Liver (tissue), 9 donors: Measurements from ENCODE around the gene KAZN. TPM values are rescaled to one million over a fixed set of nuclear protein-coding genes. Genes with fewer than 3 reads are reported as not detected.

ENCODE experiments used
- DNase-seq: peaks from one replicate; pipeline ENCODE4 v3.0.0-alpha.2; 2017; ENCODE audit warnings: low spot score
- H3K27ac ChIP-seq, 2 donors: one replicate each; pipeline ENCODE4 v1.7.0; 2013; ENCODE audit warnings: inconsistent platforms in 2 of 2, low read length in 2 of 2, control low read depth in 1 of 2, low read depth in 1 of 2, mild to moderate bottlenecking in 1 of 2
- H3K27me3 ChIP-seq, 4 donors: one replicate each; pipeline versions ENCODE4 v1.6.1 to v1.7.0; 2013; ENCODE audit warnings: low read length in 3 of 4, inconsistent platforms in 1 of 4, mild to moderate bottlenecking in 1 of 4, moderate library complexity in 1 of 4; ENCODE audit not compliant: control insufficient read depth in 4 of 4, insufficient read depth in 4 of 4
- H3K36me3 ChIP-seq, 4 donors: one replicate each; pipeline versions ENCODE4 v1.6.1 to v1.7.0; 2013; ENCODE audit warnings: low read length in 3 of 4, mild to moderate bottlenecking in 3 of 4, low read depth in 1 of 4, moderate library complexity in 1 of 4; ENCODE audit not compliant: control insufficient read depth in 4 of 4, insufficient read depth in 3 of 4
- H3K4me1 ChIP-seq, 4 donors: one replicate each; pipeline versions ENCODE4 v1.6.1 to v1.7.0; 2013; ENCODE audit warnings: low read length in 3 of 4, mild to moderate bottlenecking in 3 of 4, moderate library complexity in 1 of 4; ENCODE audit not compliant: control insufficient read depth in 4 of 4, insufficient read depth in 4 of 4
- H3K4me3 ChIP-seq, 3 donors: one replicate each; pipeline versions ENCODE4 v1.6.1 to v1.7.0; 2013; ENCODE audit warnings: low read length in 3 of 3, control low read depth in 1 of 3, low read depth in 1 of 3, mild to moderate bottlenecking in 1 of 3
- H3K9ac ChIP-seq, 2 donors: one replicate each; pipeline ENCODE4 v1.7.0; 2013; ENCODE audit warnings: low read length in 2 of 2, mild to moderate bottlenecking in 2 of 2, moderate library complexity in 2 of 2, control low read depth in 1 of 2, low read depth in 1 of 2
- H3K9me3 ChIP-seq, 4 donors: one replicate each; pipeline versions ENCODE4 v1.6.1 to v1.7.0; 2013; ENCODE audit warnings: low read length in 3 of 4; ENCODE audit not compliant: control insufficient read depth in 4 of 4
- ATF3 ChIP-seq: IDR thresholded peaks from 2 replicates; pipeline ENCODE4 v1.6.1; 2016; ENCODE audit warnings: antibody characterized with exemption
- CTCF ChIP-seq: fragments of 150-350 bp; IDR thresholded peaks from 2 replicates; pipeline ENCODE4 v1.5.1; 2017; ENCODE audit warnings: improper control_type of control experiment, low read depth, low read length; ENCODE audit not compliant: missing input control
- EGR1 ChIP-seq, 2 donors: IDR thresholded peaks; 2 replicates each; pipeline ENCODE4 v1.6.1; 2016 to 2018; ENCODE audit warnings: antibody characterized with exemption in 2 of 2, low read depth in 2 of 2
- FOXA1 ChIP-seq: IDR thresholded peaks from 2 replicates; pipeline ENCODE4 v1.6.1; 2016; ENCODE audit warnings: antibody characterized with exemption
- FOXA2 ChIP-seq: IDR thresholded peaks from 2 replicates; pipeline ENCODE4 v1.6.1; 2016; ENCODE audit warnings: antibody characterized with exemption
- GABPA ChIP-seq, 2 donors: IDR thresholded peaks in 1 of 2; conservative IDR thresholded peaks in 1 of 2; 2 replicates each; pipeline ENCODE4 v1.6.1; 2016; ENCODE audit warnings: antibody characterized with exemption in 2 of 2, mild to moderate bottlenecking in 1 of 2, moderate library complexity in 1 of 2
- HNF4A ChIP-seq, 2 donors: conservative IDR thresholded peaks; 2 replicates each; pipeline ENCODE4 v1.6.1; 2016; ENCODE audit warnings: antibody characterized with exemption in 2 of 2, mild to moderate bottlenecking in 2 of 2
- HNF4G ChIP-seq: IDR thresholded peaks from 2 replicates; pipeline ENCODE4 v1.6.1; 2016; ENCODE audit warnings: antibody characterized with exemption
- JUND ChIP-seq, 2 donors: IDR thresholded peaks; 2 replicates each; pipeline ENCODE4 v1.6.1; 2016; ENCODE audit warnings: antibody characterized with exemption in 2 of 2
- MAX ChIP-seq: IDR thresholded peaks from 2 replicates; pipeline ENCODE4 v1.6.1; 2016; ENCODE audit warnings: antibody characterized with exemption
- NR2F2 ChIP-seq: IDR thresholded peaks from 2 replicates; pipeline ENCODE4 v1.6.1; 2016; ENCODE audit warnings: antibody characterized with exemption
- RAD21 ChIP-seq, 2 donors: IDR thresholded peaks; 2 replicates each; pipeline ENCODE4 v1.6.1; 2016; ENCODE audit warnings: antibody characterized with exemption in 2 of 2, mild to moderate bottlenecking in 2 of 2
- REST ChIP-seq: IDR thresholded peaks from 2 replicates; pipeline ENCODE4 v1.6.1; 2016; ENCODE audit warnings: antibody characterized with exemption, mild to moderate bottlenecking
- RXRA ChIP-seq, 2 donors: IDR thresholded peaks; 2 replicates each; pipeline ENCODE4 v1.6.1; 2017 to 2018; ENCODE audit warnings: antibody characterized with exemption in 2 of 2, mild to moderate bottlenecking in 1 of 2
- SP1 ChIP-seq: IDR thresholded peaks from 2 replicates; pipeline ENCODE4 v1.6.1; 2018; ENCODE audit warnings: antibody characterized with exemption, mild to moderate bottlenecking
- TAF1 ChIP-seq: conservative IDR thresholded peaks from 2 replicates; pipeline ENCODE4 v1.6.1; 2016; ENCODE audit warnings: antibody characterized with exemption, mild to moderate bottlenecking
- YY1 ChIP-seq: IDR thresholded peaks from 2 replicates; pipeline ENCODE4 v1.6.1; 2016; ENCODE audit warnings: antibody characterized with exemption, mild to moderate bottlenecking
- ZBTB33 ChIP-seq: IDR thresholded peaks from 2 replicates; pipeline ENCODE4 v1.6.1; 2016; ENCODE audit warnings: antibody characterized with exemption
- WGBS: extraction: QIAGEN DNeasy Blood & Tissue Kit; methylation state at CpG from one replicate; pipeline ENCODE4 v1.1.7; 2013; 5-methylcytosine and 5-hydroxymethylcytosine counted together
- polyA plus RNA-seq, 2 donors: library from polyadenylated mRNA; stranded (reverse) in 1 of 2; unstranded in 1 of 2; fragments of 200-250 nt in 1 of 2; fragments of >200 nt in 1 of 2; fragmentation: Nextera tagmentation in 1 of 2; extraction: Ambion mirVana in 1 of 2; gene quantifications; one replicate each; pipeline versions ENCODE4 v1.2.1 to v1.2.3, GENCODE V29; 2013 to 2015
- total RNA-seq, 2 donors: library from RNA; depleted of rRNA; stranded (reverse); fragments of >200 nt; gene quantifications; one replicate each; pipeline ENCODE4 v1.2.3, GENCODE V29; 2014
- donor health status: healthy.
- donor health status: healthy.
- donor health status: healthy.
- donor health status: healthy.
- donor health status: healthy.

The KAZN gene
- total and polyA plus RNA-seq, 4 donors, result 1.9 to 6.9 (median 2.4) TPM

- 71% methylated on average over 10 of the region's 10 CpGs for WGBS
- H3K9ac ChIP-seq, result no peak overlapping the region
- H3K27me3 ChIP-seq, result peaks cover 0 to 8% (median under 1%) of the 10 kb centered on the region in 4 donors
- H3K4me1 ChIP-seq, result no peaks in the 10 kb centered on the region
- H3K36me3 ChIP-seq, result no peaks in the 10 kb centered on the region
- H3K4me3 ChIP-seq, result no peak overlapping the region
- H3K9me3 ChIP-seq, result no peaks in the 10 kb centered on the region
- no peak for DNase-seq
- H3K27ac ChIP-seq, result no peak overlapping the region
- TF ChIP-seq REST (no peak), SP1 (no peak), FOXA2 (no peak), HNF4G (no peak), EGR1 (IDR thresholded peaks at IDR 0.05; ENCODE audit: low read depth in 2 of 2) (no peak), FOXA1 (no peak), HNF4A (conservative IDR thresholded peaks at IDR 0.05) (no peak), MAX (no peak), RXRA (IDR thresholded peaks at IDR 0.05) (no peak), JUND (IDR thresholded peaks at IDR 0.05) (no peak), NR2F2 (no peak), RAD21 (IDR thresholded peaks at IDR 0.05) (no peak), TAF1 (no peak), ZBTB33 (no peak), CTCF (no peak)
Observed at GRCh38 chr1:14733779-14734140, 135.3 kb downstream of the KAZN start.

- no peaks in the 10 kb centered on the region for H3K36me3 ChIP-seq
- peaks cover 0 to 13% (median 3%) of the 10 kb centered on the region in 4 donors for H3K27me3 ChIP-seq
- no peak overlapping the region for H3K9ac ChIP-seq
- no peak for DNase-seq
- H3K4me1 ChIP-seq, result no peaks in the 10 kb centered on the region
- H3K9me3 ChIP-seq, result no peaks in the 10 kb centered on the region
- H3K27ac ChIP-seq, result no peak overlapping the region
- WGBS, result 46% methylated on average over 4 of the region's 4 CpGs
- H3K4me3 ChIP-seq, result no peak overlapping the region
- TF ChIP-seq FOXA2 (no peak), RXRA (IDR thresholded peaks at IDR 0.05) (no peak), EGR1 (IDR thresholded peaks at IDR 0.05; ENCODE audit: low read depth in 2 of 2) (no peak), ATF3 (no peak), GABPA (IDR thresholded peaks at IDR 0.05 in 1 of 2, conservative IDR thresholded peaks at IDR 0.05 in 1 of 2) (no peak), NR2F2 (no peak), CTCF (no peak), JUND (IDR thresholded peaks at IDR 0.05) (no peak), MAX (no peak), FOXA1 (no peak), TAF1 (no peak), HNF4G (no peak), YY1 (no peak), REST (no peak)
Observed at GRCh38 chr1:14735841-14736240, 137.4 kb downstream of the KAZN start.
